ENCODE data around the gene THAP4.

Gene THAP4, protein sequence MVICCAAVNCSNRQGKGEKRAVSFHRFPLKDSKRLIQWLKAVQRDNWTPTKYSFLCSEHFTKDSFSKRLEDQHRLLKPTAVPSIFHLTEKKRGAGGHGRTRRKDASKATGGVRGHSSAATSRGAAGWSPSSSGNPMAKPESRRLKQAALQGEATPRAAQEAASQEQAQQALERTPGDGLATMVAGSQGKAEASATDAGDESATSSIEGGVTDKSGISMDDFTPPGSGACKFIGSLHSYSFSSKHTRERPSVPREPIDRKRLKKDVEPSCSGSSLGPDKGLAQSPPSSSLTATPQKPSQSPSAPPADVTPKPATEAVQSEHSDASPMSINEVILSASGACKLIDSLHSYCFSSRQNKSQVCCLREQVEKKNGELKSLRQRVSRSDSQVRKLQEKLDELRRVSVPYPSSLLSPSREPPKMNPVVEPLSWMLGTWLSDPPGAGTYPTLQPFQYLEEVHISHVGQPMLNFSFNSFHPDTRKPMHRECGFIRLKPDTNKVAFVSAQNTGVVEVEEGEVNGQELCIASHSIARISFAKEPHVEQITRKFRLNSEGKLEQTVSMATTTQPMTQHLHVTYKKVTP
- 23.9 to 58.6 (median 40.1) reads per million in 3 experiments for total RNA-seq

DNA sequence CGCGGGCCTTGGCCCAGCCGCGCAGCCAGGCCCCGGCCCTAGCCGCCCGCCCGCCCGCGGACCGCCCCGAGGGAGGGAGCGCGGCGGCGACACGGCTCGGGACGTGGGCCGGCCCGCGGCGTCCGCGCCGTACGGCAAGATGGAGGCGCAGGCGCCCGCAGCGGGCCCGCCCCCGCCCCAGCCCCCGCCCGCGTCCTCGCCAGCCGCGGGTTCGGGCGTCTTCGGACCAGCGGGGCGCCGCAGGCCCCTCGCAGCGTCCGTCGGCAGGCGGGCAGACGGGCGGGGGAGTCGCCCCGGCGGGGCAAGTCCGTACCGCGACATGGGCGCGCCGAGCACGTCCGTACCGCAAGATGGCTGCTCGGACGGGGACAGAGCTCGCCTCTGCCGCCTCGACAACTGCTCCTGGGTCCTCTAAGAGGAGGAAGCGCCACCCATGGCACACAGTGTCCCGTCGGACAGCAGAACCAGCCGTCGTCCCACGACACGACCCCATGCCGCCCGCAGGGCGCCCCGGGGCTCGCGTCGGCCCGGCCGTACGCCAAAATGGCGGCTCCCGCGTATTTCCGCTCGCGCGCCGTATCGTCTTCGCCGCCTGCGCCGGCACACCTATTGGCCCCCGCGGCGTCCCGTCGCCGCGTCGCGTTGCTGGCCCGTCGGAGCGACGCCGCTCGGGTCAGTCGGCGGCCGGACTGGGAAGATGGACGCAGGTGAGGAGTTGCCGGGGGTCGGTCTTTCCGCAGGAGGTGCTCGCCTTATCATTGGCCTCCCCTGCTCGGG, at the start of gene THAP4, which contains the start of gene ATG4B:
Gene THAP4, minus strand, starts transcription at position 141 of the 777 bp plus-strand sequence. CDS start 141 bp downstream, outside the sequence.
Gene ATG4B, plus strand, starts transcription at position 676 of the 777 bp plus-strand sequence. Its CDS starts 22 bp downstream, at position 698.
- peak; percentile 74 for DNase-seq

DNA sequence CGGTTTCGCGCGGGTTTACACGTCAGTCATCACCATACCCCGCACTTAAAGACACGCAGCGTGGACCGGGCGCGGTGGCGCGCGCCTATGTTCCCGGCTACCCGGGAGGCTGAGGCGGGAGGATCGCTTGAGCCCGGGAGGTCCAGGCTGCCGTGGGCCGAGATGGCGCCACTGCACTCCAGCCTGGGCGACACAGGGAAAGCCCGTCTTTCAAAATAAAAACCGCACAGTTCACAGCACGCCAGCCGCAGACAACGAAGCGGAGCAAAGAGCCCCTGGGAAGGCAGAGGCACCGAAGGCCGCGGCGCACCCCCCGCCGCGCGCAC, 49.3 kb upstream of the THAP4 start:
- no peak for DNase-seq

DNA sequence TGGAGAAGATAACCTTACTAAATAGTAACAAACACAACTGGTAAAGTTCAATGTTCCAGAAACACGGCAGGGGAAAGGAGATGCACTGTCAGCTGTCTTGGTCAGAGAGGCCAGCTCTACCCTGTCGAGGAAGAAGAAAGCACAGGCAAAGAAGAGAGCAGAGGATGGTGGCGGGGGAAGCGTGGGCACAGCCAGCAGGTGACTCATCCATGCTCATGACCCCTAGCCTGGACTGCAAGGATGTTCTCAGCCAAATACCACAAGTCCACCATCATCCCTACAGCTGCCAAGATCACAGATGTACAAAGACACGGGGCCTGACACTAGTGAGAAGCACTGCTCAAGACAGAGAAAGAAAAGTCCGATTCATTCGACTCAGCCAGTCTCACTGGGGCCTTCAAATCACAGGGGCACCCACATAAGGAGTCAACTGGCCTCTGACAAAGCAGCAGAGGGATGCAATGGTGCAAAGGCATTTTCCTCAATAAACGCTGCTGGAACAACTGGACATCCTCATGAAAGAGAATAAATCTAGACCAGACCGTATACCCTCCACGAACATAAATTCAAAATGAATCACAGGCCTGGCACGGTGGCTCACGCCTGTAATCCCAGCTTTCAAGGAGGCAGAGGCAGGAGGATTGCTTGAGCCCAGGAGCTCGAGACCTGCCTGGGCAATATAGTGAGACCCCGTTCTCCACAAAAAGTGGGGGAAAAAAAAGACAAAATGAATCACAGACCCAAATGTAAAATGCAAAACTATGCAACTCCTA, 44.1 kb upstream of the THAP4 start:
- DNase-seq, result no peak

DNA sequence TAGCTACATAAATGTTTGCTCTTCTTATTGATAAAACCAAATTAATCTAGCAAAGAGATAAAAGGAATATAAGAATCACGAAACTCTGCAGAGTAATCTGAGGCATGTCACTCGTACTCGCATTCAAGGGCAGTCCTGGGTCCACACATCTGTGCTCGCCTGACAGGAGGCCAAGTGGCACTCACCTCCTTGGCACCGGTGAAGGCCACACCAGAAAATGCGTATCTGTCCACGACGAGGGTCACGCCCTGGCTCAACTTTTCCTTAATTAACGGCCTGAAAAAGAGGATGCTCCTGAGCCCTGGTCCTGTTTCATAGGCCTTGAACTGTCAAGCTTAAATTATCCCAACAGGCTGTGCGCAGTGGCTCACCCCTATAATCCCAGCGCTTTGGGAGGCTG, 43.1 kb upstream of the THAP4 start:
- no peak for DNase-seq

DNA sequence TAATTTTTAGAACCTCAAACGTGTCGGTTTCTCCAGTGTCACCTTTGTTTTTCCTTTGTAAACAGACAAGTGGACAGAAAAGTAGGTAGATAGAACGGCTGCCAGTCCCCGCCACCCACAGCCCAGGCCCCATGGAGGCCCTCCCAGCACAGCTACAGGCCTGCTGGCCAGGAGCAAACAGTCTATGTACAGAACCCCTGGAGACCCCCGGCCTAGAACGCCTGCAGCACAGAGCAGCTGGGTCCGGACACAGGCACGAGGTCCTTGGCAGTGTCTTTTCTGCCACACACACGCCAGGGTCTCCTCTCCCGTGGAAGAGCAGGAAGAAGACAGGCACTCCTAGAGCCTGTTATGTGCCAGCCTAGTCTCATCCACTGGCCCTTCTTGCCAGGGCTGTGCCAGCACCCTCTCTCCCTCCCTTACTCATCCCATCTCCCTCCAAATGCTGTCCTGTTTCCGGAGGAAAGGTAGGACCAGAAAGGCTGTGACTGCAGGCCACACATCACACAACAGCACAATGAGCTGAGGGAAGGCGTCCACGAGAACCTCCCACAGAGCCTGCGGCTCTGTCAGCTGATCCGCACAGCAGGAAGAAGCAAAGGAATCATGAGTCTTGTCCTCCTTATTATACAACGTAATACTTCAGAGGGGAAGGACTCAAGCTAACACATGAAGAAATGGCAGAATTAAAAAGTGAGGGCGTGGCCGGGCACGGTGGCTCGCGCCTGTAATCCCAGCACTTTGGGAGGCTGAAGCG, 42.0 kb upstream of the THAP4 start:
- no peak for DNase-seq

DNA sequence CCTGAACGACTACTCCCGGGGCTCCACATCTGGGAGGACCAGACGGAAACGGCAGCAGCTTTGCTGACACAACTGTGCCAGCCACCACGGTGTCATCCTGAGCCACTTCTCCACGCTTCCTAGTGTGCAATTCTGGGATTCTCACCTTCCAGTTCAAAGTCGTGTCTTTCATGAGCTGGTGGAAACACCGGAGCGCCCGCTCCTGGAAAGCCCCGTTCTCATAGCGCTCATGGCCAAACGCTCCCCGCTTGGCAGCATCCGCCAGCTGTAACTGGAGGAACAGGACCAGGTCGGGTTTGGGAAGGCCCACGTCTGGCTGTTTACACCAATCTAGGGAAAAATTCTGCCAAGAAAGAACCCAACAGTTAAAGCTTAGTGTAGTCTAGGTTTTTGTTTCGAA, 41.3 kb upstream of the THAP4 start:
- no peak for DNase-seq

DNA sequence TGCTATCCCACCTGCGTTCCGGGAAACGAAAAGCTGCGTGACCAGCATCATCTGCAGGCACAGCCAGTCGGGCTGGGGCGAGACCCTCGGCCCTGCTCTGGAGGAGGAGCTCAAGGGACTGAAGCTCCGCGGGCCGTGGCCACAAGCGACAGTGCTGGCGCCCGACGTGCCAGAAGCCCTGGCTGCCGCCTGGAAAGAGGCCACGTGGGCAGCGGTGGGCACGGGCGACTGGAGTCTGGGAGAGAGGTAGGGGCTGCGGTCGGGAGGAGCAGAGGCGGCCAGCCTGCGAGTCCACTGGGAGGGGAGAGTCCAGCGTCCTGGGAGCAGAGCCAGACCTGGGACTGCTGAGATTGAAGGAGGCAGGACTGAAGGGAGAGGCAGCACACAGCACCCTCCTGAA, 40.4 kb upstream of the THAP4 start:
- no peak for DNase-seq

DNA sequence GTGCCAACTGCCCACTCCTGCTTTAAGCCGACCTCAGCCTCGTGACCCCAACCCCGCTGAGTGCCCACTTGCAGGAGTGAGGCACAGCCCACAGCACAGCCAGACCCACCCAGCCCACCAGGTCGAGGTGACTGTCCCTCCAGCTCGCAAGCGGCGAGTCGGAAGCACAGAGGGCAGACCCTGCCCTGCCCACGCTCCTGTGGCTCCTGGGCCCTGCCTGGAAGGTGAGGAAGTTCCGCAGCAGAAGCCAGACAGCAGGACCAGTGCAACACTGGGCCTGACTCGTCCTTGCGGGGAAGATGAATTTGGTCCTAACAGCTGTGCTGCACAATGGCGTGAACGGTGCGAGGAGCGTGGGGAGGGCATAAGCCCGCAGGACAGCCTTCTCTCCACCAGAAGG, 39.7 kb upstream of the THAP4 start:
- DNase-seq, result no peak

DNA sequence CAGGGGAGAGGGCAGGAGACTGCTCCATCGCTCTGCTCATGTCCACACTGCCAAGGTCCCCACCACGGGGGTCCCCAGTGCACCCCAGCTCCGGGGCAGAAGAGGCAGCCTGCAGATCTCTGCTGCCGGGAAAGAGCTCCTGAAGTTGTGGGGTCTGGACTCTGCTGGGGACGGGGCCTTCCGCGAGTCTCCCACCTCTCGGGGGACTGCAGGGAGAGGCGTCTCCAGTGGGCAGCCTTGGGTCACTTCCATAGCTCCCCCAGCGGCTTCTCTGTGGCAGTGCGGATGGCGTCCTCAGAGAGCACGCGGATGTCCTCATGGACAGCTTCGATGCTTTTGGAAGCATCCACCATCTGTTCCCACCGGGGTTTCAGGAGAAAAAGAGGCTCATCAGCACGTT, 38.9 kb upstream of the THAP4 start:
- no peak for DNase-seq

DNA sequence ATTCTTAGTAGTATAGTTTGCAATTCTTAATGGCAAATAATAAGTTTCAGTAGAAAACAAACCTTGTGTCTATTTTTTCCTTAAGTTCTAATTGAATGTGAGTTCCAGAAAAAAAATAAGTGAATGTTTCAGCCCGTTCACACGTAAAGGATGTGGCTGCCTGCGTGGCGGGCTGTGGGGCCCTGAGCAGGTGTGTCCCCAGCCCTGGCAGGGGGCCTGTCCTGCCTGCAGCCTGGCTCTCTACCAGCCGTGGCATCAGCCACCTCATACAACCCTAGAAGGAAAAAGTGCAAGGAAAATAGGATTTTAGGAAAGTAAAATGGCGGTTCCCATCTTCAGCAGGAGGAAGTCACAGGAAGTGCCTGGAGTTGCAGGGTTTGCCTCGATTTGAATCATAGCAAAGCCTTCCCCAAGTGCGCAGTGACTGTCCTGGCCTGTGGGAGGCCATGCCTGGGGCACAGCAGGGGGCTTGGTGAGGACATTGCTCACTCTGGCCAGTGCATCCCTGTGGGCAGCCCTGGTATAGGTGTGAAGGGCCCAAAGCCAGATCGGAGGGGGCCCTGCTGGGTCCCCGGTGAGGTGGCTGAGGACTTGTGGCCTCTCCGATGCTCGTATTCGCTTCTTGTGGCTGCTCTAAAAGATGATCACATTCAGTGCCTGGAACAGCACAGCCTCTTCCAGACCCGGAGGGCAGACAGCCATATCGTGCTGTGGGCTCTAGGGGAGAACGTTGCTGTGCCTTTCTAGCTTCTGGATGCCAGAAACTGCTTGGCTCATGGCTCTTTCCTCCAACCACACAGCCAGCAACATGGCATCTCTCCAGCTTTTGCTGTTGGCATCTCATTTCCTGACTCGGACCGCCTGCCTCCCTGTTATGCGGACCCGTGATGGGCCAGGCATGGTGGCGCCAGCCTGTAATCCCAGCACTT, 37.1 kb upstream of the THAP4 start:
- no peak for DNase-seq

DNA sequence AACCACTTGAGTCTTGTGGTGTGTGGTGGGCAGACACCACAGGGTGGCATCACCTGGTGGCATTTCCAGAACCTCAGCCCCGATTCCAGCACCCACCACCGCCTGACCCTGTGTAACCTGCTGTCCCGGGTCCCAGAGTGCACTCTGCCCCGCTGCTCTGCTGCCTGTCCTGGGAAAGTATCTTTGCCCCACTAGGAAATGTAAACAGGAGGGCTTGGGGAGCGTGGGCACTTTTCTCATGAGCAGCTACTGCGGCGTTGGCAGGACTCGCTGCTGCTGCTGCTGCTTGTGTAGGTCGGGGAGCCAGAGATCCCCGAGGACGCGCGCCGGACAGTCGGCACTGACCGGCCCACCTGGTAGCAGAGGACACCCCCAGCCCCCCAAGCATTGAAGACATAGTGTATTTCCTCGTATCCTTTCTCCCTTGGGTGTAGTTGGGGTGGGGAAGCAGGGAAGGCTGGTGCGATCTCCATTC, 36.3 kb upstream of the THAP4 start:
- no peak for DNase-seq

DNA sequence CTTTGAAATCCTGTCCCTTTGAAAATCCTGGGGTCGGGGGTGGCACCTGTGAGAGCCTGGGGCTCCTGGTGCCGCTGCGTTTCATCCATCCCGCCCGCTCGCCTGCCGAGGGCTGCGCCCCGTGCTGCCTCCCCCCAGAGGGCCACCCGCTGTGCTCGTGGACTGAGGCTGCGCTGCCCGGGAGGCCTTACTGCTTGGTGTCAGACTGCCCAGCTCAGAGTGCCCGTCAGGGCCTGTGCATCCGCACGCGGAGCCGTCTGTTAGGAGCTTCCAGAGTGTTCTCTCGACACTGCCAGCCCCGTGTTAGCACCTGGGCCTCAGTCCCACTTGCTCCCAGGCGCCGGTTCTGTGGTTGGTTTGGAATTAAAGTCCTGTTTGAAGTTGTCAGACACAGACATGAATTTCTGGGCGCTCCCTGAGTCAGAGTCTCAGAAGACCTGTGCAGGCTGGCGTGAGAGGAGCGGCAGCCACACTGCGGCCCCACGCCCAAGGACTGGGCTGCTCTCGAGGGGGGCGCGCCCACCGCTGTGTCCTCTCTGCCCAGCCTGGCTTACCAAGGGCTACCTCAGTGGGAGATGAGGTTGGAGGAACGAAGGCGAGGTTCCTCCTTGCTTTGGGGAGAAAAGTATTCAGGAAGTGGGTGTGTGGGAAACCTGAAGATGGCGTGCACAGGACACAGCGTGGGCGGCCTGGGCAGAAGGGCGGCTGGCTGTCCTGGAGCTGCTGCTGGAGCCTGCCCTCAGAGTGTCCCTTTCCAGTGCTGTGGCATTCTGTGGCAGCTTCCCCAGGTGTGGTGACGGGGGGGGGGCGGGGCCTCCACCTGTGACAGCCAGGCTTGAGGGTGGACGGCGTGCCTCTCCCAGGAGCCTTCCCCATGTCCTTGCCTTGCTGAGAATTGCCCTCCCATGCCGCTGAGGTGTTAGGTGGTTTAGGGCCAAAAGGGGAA, 35.6 kb upstream of the THAP4 start:
- DNase-seq, result no peak

DNA sequence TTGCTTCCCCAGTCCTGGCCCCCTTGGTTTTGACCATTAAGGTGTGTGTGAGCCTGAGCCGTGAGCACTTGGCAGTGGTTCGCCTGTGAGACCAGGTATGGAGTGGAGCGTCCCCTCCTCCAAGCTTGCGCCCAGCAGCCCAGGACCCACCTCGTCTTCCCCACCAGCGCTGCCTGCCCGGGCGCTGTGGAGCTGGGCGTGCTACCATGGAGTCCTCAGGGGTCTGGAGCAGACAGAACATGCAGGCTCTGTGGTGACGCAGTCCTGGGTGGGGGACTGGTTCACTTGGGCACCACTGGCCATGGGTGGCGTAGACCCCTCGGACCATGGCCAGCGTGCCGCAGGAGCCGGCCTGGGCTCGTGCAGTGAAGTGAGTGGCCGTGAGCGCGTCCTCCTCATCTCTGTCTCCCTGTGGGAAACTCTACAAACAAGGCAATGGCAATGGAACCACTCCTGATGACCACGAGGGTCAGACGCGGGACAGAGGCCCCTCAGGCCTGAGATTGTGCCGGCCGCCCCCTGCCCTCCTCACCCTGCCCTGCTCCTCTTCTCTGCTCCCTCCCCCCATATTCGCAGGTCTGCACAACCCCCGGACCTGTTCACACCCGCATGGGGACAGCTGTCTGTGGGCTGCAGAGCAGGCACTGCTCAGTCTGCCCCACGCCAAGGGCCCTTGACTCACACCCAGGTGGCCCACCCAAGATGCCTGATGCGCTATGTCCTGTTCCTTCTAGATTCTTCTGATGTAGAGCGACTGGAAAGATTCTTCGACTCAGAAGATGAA, 34.7 kb upstream of the THAP4 start:
- DNase-seq, result no peak

DNA sequence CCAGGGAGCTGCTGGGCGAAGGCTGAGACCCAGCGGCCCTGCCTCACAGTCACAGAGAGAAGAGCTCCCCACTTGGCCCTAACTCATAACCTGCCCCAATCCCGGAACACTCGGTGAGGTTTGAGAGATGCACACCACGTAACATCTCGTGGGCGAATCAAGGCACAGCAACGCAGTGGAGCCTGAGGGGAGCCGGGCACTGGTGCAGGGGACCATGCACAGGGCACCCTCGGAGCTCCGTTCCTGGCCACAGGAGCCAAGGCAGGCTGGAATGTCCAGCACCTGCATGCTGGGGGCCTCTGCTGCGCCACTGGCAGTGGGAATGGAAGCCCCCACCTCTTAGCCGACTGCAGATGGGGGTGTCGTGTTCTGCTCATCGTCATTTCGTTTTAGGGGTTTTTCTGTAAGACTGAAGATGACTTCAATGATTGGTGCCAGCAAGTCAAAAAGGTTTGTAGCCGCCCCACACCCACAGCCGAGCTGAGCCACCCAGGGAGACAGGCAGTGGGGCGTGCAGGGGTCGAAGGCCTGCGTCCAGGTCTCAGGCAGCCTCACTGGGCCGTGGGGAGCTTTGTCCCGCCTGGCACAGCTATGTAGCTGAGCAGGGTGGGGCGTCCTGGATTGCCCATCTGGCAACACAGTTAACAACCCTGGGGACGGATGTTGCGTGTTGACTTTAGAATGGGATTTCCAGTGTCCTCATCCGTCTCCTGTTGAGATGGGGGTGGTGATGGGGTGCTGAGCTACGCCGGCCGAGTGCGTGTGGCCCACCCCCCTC, 33.6 kb upstream of the THAP4 start:
- DNase-seq, result no peak

DNA sequence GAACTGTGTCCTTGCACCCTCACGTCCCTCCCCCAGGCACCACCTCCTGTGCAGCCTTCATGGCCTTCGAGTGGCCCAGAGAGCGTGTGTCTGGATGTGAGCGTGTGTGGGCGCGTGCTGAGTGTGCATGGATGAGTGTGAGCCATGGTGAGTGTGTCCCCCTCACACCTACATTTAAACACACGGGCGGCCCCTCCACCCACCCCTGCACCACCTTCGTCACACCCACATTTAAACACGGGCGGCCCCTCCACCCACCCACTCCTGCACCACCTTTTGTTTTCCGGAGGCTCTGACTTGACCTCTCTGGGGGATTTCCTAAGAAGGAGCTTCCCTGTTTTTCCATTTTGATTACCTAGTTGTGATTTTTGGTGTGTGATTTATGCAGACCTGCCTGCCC, 31.9 kb upstream of the THAP4 start:
- no peak for DNase-seq

DNA sequence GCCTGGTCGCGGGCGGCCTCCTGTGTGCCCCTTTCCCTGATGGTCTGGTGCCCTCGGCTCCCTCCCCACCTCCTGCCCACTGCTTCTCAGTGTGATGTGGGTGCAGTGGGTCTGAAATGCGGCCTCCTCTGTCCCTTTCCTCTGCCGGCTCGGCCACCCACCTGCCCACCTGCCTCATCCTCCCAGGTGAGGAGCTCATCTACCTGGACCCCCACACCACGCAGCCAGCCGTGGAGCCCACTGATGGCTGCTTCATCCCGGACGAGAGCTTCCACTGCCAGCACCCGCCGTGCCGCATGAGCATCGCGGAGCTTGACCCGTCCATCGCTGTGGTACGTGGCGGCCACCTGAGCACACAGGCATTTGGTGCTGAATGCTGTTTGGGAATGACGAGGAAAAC, 31.4 kb upstream of the THAP4 start:
- no peak for DNase-seq

DNA sequence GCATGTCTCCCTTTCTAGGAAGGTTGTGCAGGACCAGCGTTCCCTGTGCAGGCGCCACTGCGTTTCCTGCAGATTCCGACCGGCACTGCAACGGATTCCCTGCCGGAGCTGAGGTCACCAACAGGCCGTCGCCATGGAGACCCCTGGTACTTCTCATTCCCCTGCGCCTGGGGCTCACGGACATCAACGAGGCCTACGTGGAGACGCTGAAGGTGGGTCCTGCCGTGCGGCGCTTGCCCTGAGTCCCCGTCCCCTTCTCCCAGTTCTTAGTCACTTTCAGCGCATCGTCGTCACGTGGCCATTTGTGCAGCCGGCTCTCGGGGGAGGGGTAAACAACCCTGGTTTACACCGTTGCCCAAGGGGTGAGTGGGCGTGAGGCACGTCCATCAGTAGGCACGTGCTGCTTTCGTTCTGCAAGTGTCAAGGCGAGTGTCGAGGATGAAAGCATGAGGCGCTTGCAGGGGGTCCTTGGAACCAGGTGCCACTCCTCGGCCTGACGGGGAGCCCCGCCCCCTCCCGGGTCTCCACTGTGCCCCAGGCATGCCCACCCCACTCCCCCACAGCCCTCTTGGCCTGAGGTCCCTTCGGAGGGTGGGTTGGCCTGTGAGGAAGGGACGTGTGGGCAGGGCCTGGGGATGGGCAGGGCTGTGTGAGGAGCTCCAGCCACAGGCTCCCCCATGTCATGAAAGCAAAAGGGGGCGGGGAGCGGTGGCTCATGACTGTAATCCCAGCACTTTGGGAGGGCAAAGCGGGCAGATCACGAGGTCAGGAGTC, 29.9 kb upstream of the THAP4 start:
- no peak for DNase-seq

All from central memory CD4-positive, alpha-beta T cell (primary cell).